ENCODE results near the gene PRADC1.

PRADC1 gene

GRCh38 chr2:73258186-73258912 lies 25.3 kb upstream of the PRADC1 start:
- no peak for DNase-seq

- peak in 1 of 2 experiments; percentile 12 for DNase-seq
Measured at GRCh38 chr2:73257425-73258125, 24.5 kb upstream of the PRADC1 start.

GRCh38 chr2:73257021-73257420 lies 24.0 kb upstream of the PRADC1 start:
- DNase-seq, result no peak

- DNase-seq, result no peak
Measured at GRCh38 chr2:73256618-73256922, 23.5 kb upstream of the PRADC1 start.

- DNase-seq, result no peak
Measured at GRCh38 chr2:73255907-73256617, 23.0 kb upstream of the PRADC1 start.

GRCh38 chr2:73255007-73255644 lies 22.1 kb upstream of the PRADC1 start:
- no peak for DNase-seq

GRCh38 chr2:73254343-73255006 lies 21.4 kb upstream of the PRADC1 start:
- no peak for DNase-seq

- DNase-seq, result no peak
Measured at GRCh38 chr2:73253901-73254300, 20.9 kb upstream of the PRADC1 start.

GRCh38 chr2:73253400-73253799 lies 20.4 kb upstream of the PRADC1 start:
- no peak for DNase-seq

- DNase-seq, result no peak
Measured at GRCh38 chr2:73252238-73253027, 19.4 kb upstream of the PRADC1 start.

- no peak for DNase-seq
Measured at GRCh38 chr2:73250872-73251846, 18.1 kb upstream of the PRADC1 start.

- no peak for DNase-seq
Measured at GRCh38 chr2:73249636-73250035, 16.6 kb upstream of the PRADC1 start.

GRCh38 chr2:73246850-73247249 lies 13.8 kb upstream of the PRADC1 start:
- no peak for DNase-seq

GRCh38 chr2:73244580-73244979 lies 11.5 kb upstream of the PRADC1 start:
- DNase-seq, result no peak

- no peak for DNase-seq
Measured at GRCh38 chr2:73243884-73244570, 11.0 kb upstream of the PRADC1 start.

GRCh38 chr2:73239776-73240175 lies 6.7 kb upstream of the PRADC1 start:
- no peak for DNase-seq

GRCh38 chr2:73238976-73239375 lies 5.9 kb upstream of the PRADC1 start:
- DNase-seq, result no peak

GRCh38 chr2:73238149-73238548 lies 5.1 kb upstream of the PRADC1 start:
- DNase-seq, result no peak

GRCh38 chr2:73237168-73237567 lies 4.1 kb upstream of the PRADC1 start:
- DNase-seq, result no peak

GRCh38 chr2:73235315-73236028 lies 2.4 kb upstream of the PRADC1 start:
- DNase-seq, result no peak
